ENCODE data around the gene SPAG7.

The SPAG7 gene

GRCh38 chr17:4967539-4968485 is at the start of gene SPAG7:
SPAG7 (minus strand) TSS chr17:4967817; CDS start chr17:4967804, 13 bp downstream.
- TF ChIP-seq CTCF (IDR thresholded peaks at IDR 0.05; ENCODE audit: extremely low read depth, missing control alignments), result no peak

GRCh38 chr17:5014357-5014756 is 46.7 kb upstream of the SPAG7 start:
- no peak for DNase-seq (ENCODE audit: low spot score)
- no peak for TF ChIP-seq CTCF (IDR thresholded peaks at IDR 0.05; ENCODE audit: extremely low read depth, missing control alignments)

More at GRCh38 chr17:4967539-4968485, at the start of gene SPAG7:
- DNase-seq (ENCODE audit: low spot score), result peak; percentile 95

- no peak for TF ChIP-seq CTCF (IDR thresholded peaks at IDR 0.05; ENCODE audit: extremely low read depth, missing control alignments)
- DNase-seq (ENCODE audit: low spot score), result peak; percentile 66
Observed at GRCh38 chr17:5011928-5012327, 44.3 kb upstream of the SPAG7 start.

GRCh38 chr17:5003214-5003867 is 35.7 kb upstream of the SPAG7 start:
- no peak for TF ChIP-seq CTCF (IDR thresholded peaks at IDR 0.05; ENCODE audit: extremely low read depth, missing control alignments)
- no peak for DNase-seq (ENCODE audit: low spot score)

GRCh38 chr17:5002121-5002788 is 34.6 kb upstream of the SPAG7 start:
- TF ChIP-seq CTCF (IDR thresholded peaks at IDR 0.05; ENCODE audit: extremely low read depth, missing control alignments), result no peak
- DNase-seq (ENCODE audit: low spot score), result no peak

- TF ChIP-seq CTCF (IDR thresholded peaks at IDR 0.05; ENCODE audit: extremely low read depth, missing control alignments), result no peak
Observed at GRCh38 chr17:5000237-5000639, 32.6 kb upstream of the SPAG7 start.

More at GRCh38 chr17:5000237-5000639, 32.6 kb upstream of the SPAG7 start:
- no peak for DNase-seq (ENCODE audit: low spot score)

Data from GM20000 (cell line).